GM18520 (cell line): Measurements from ENCODE around the gene CCND3.

Experiments
- ATAC-seq: cut with Tn5 transposase; IDR thresholded peaks from one replicate; pipeline ENCODE4 v1.9.1; 2021; ENCODE audit not compliant: unreplicated experiment

The CCND3 gene

DNA sequence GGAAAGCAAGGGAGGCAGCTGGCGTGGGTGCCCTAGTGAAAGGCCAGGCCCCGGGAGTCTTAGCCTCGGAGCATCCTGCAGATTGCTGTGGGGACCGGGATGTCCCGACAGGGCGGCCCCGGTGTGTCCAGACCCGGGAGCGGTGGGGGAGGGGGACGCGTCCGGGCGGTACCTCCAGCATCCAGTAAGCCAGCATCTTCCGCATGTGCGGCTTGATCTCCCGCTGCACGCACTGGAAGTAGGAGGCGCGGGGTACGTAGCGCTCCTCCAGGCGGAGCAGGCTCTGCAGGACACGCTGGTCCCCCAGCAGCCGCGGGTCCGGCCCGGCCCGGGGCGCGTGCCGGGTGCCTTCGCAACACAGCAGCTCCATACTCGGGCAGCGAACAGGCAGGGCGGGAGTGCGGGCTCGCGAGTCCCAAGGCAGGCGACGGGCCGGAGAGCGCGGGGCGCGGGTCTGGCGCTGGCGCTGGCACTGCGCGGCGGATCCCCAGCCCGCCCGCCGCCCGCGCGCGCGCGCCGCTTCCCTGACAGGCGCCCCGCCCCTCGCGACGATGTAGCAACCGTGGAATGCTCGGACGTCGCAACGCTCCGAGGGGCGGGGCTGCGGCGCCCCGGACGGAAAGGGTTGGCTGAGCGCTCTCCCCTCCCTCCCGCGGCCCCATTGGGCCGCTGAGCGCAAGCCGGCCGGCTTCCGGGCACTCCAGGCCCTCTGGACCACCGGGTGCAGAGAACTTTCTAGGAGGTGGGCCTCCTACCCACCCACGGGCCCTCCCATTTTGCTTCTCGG is at the start of gene CCND3:
Gene CCND3 (minus strand): TSS at position 529 of the 787 bp plus-strand sequence. CDS start 159 bp downstream, at position 370.
- ATAC-seq, result peak; percentile 82

DNA sequence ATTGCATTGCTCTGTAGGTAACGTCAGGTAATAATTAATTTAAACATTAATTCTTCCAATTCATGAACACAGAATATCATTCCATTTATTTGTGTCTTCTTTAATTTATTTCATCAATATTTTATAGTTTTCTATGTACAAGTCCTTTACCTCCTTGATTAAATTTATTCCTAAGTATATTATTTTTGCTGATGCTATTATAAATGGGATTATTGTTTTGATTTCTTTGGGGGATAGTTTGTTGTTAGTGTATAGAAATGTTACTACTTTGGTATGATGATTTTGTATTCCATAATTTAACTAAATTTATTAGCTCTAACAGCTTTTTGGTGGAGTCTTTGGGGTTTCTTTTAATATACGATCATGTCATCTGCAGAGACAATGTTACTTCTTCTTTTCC is 44.7 kb upstream of the CCND3 start:
- ATAC-seq, result no peak

DNA sequence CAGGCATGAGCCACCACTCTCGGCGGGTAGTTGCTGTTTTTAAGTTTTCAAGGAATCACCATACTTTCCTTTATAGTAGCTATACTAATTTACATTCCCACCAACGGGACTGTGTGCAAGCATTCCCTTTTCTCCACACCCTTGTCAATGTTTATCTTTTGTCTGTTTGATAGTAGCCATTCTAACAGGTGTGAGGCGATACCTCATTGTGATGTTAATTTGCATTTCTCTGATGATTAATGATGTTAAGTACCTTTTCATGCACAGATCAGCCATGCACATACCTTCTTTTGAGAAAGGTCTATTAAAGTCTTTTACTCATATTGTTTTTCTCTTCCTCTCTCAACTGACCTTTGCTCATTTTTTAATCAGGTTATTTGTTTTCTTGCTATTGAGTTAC is 43.0 kb upstream of the CCND3 start:
- no peak for ATAC-seq

DNA sequence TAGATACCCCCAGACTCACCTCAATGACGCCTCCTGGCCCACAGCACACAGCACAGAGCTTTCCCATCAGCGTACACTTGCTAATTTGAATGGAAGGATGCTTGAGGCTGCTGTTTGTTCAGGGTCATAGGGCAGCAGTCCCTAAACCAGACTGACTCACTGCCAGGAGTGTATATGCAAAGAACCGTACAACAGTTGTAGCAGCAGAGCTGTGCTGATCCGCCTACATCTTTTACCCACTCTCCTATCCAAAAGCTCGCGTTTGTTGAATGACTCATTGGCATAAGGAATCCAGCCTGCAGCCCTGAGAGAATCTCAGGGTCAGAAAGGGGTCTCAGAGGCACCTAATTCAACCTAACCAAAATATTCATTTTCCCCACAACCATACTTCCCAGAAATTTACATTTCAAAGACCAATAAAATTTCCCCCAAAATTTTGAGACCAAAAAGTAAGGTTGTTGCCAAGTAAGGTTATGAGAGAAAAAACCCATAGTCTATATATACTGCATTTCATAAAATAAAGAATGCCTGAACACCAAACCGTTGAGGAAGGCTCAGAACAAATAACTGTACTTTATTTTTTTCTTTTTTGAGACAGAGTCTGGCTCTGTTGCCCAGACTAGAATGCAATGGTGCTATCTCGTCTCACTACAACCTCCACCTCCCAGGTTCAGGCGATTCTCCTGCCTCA is 35.3 kb upstream of the CCND3 start:
- ATAC-seq, result no peak

DNA sequence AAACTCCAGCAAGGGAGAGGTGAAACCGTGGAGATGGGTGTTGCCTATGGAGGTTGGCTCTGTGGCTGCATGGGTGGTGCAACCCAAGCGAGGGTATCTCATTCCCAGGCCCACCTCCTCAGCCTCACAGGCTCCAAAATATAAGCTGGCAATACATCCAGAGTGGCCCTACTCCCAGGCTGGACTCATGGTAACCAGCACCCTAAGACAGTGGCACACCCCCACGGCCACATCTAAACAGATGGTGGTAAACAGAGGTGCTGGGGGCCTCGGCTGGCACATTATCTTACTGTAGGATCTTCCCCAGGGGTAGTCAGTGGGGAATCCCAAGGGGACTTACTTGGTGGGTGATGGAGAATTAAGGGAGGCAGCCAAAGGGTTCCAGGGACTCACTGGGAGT is 33.7 kb upstream of the CCND3 start:
- no peak for ATAC-seq

DNA sequence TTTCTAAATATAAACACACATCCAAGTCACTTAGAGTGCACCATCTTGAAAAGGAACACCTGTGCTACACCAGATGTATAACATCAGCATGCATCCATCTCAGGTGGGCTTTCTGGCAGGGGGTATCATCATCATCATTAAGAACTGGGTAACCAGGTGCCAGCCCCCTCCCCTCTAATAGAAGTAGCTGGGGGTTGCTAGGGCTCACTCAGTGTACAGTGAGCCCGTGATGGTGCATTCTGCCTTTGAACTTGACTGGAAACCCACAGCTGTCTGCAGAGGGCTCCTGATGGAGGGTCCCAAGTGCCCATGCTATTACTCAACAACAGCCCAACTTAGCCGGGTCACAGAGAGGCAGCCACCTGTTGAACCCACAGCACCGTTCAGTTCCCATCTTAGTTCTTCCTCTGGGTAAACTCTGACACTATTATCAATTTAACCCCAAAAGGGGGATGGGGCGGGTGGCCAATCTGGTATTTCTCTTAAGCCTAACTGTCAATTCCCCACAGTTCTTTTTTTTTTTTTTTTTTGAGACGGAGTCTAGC is 32.7 kb upstream of the CCND3 start:
- no peak for ATAC-seq

DNA sequence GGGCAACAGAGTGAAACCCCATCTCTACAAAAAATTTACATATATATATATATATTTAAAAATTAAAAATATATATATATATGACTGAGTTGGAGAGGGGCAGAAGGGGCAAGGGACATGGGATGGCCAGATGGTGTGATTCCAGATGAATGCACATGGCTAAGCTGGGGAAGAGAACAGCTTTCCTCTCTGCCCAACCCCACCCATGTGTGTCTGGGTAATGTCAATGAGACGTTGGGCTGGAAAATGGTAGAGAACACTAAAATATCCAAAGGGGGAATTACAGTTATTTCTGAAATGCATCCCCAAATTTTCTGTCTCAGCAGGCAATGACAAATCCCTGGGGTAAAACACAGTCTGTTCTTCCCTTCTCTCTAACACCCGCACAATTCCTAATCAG is 31.2 kb upstream of the CCND3 start:
- no peak for ATAC-seq

DNA sequence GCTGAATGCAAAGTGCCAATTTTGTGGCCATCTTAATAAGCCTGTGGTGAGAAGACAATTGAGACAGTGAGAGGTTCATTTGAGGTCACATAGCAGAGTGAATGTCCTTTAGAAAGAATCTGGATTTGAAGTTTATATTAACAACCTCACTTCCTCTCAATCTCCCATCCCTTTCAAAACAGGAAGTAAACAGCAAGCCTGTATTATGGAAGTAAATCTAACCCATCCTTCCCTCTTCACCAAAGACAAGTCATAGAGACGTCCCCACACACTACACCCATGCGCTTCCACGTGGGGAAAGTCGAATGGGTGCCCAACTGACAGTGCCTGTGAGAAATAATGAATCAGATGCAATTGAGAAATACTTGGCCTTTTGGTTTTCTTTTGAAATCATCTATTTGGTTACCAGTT is 28.8 kb upstream of the CCND3 start:
- ATAC-seq, result no peak

DNA sequence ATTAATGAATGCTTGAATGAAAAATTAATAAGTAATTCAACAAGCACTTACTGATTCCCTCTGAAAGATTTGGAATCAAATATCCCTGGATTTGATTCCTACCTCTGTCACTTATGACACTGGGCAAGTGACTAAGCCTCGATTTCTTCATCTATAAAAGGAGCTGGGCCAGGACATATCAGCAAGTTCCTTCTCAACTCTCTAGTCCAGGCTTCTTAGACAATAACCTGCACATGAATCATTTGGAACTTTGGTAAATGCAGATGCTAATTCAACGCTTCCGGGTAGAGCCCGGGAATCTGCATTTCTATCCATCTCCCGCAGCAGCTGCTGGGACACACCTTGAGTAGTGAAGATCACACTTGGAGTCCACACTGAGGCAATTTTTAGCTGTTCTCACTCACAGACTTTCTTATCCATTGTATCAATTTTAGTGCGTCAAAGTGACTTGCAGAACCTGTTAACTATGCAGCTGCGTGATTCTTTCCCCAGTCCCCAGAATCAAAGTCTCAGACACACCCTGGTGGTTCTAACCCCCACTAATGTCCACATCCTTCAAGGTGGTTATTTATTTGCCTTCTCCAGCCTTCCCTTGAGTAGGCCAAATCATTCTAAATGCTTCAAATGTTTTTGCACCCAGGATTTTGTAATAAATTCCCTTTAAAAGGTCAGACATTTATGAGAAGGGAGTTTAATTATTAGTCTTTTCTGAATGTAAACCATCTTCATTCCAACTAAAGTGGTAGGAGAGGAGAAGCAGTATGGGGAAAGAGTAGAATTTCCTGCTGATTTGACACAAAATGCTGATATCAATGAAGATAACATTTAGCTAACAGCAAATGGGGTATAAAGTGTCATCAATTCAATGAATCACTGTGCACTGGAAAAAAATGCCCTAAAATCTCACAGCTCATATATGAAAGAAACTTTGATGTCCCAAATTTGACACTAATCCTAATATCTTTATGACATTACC is 26.0 kb upstream of the CCND3 start:
- no peak for ATAC-seq

DNA sequence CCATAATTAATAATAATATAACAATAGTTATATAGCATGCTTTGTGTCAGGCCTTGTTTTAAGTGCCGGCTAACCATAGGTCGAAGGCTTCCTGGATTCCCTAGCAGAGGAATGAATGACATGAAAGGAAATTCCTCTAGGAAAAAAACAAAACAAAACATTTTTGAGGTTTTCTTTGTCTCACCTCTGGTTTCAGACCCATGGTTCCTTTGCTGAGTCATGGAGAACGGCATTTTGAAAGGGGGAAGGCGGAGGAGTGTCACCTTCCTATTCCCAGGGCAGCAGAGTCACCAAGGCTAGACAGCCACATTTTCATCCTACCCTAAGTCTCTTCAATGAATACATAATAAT is 25.3 kb upstream of the CCND3 start:
- no peak for ATAC-seq

DNA sequence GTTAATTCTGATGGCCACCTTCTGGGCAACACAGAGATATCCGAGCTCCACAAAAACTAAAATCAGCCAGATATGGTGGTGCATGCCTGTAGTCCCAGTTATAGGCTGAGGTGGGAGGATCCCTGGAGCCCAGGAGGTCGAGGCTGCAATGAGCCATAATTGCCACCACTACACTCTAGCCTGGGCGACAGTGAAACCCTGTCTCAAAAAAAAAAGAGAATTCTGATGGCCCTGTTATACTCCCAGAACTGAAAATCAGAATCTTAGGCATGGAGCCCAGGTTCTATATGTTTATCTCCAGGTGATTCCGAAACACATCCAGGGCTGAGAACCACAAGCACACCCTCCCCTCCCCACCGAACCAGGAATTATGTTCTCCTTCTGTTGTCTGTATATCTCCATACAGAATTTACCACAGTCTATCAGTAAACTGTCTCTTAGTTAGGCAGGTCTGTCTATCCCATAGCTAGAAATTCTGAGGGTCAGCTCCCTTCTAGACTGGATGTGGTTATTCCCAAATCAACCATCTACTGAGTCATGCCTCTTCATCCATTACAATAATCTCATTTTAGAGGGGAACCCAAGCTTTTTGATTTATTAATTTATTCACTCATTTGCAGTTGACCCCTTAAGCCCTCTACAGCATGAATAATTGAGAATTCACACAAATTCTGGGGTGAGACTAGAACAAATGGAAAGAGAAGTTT is 24.8 kb upstream of the CCND3 start:
- no peak for ATAC-seq

DNA sequence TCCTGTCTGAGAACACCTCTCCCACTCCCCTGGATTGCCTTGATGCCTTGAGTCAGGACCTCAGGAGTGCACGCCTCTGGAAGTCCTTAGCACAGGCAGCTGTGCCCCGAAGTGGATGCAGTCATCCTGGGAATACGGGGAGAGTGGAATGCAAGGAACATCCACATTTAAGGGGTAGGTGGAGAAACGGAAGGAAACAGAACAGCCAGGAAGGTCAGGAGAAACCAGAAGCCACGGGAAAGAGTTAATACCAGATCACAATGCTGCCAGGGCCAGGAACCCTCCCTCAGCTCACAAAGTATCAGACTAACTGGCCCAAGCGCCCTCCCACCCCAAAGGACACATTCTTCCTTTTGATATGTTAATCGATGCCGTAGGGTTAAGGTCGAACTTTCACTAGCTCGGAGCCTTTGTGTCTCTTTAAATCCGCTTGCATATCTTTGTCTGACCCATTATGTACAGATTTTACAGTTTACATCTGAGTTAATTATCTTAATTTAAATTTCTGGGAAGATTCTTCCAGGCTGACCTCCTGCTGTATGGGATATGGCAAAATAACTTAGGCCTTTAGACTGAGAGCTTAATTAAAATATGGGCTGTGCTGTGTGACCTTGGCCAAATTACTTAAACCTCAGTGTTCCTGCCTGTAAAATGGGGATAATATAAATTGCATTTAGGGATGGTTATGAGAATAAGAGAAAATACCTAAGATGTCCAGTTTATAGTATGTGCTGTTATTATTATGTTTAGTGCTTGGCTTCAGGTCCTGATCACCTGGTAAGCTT is 24.0 kb upstream of the CCND3 start:
- ATAC-seq, result no peak

DNA sequence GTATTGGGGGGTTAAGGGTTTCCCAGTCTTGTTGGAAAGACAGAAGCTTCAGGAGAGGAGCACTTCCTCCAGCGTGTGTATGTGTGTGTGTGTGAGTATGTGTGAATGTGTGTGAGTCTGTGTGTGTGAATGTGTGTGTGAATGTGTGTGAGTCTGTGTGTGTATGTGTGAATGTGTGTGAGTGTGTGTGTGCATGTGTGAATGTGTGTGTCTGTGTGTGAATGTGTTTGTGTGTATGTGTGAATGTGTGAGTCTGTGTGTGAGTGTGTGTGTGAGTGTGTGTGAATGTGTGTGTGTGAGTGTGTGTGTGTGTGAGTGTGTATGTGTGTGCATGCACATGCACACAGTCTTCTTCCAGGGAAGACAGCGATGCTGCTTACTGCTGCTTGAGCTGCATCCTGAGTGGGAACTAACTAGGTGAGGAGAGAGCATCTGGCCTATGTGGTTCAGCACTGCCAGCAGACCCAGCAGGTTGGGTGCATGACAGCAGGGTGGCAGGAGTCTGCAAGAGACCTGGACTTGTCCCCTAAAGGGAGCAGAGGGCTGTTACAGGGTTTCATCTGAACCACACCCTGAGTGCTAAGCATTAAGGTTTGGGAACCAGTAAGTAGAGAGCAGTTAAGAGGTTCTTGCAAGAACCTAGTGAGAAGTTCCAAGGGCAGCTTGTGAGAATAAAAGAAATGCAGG is 22.7 kb upstream of the CCND3 start:
- no peak for ATAC-seq

DNA sequence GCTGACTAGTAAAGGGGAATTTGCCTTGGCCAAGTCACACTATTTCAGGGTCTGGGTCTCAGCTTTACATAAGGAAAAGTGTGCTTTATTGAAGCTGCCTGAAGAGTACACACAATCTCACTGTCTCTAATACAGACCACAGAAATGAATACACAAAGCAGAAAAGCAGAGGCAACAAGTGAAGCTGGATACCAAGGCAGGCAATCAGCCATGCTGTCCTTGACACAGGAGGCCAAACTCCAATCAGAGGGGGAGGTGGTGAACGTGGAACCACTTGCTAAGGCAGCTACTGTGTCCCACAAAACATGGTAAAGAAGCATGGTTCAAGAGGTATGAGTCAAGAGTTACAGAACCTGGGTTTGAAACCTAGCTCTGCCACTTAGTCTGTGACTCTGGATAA is 21.8 kb upstream of the CCND3 start:
- ATAC-seq, result no peak

DNA sequence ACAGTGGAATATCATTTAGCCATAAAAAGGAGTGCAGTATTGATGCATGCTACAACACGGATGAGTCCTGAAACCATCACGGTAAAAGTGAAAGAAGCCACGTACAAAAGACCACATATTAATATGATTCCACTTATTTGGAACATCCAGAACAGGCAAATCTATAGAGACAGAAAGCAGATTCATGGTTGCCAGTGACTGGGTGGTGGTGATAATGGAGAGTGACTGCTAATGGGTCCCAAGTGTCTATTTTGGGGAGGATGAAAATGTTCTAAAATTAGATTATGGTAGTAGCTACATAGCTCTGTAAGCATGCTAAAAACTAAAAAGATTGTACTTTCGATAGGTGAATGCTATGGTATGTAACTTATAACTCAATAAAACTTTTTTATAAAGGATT is 18.4 kb upstream of the CCND3 start:
- ATAC-seq, result no peak

DNA sequence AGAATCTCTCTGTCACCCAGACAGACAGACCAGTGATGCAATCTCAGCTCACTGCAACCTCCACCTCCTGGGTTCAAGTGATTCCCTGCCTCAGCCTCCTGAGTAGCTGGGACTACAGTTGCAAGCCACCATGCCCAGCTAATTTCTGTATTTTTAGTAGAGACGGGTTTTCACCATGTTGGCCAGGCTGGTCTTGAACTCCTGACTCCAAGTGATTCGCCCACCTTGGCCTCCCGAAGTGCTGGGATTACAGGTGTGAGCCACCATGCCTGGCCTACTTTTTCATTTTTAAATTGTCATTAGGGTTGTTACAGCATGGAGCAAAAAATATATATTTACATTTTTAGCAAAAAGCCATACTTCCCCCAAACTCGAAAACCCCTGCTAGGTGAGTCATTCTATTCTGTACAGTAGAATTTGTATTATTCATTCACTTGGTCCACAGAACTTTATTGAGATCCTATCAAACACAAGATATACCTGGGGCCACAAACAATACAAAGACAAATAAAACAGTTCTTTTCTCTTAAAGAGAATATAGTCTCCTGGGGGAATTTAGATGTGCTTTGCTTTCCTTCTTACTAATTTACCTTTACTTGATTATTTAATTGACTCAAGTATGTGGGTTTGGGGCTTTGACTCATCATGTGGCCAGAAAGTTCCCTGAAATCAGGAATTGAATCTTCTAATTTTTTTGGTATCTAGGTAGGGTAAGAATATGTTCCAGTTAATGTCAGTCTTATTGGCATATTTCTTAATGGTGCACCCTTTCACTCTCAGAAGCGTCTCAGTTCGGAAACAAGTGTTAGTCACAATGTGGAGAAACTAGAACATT is 16.6 kb upstream of the CCND3 start:
- no peak for ATAC-seq

DNA sequence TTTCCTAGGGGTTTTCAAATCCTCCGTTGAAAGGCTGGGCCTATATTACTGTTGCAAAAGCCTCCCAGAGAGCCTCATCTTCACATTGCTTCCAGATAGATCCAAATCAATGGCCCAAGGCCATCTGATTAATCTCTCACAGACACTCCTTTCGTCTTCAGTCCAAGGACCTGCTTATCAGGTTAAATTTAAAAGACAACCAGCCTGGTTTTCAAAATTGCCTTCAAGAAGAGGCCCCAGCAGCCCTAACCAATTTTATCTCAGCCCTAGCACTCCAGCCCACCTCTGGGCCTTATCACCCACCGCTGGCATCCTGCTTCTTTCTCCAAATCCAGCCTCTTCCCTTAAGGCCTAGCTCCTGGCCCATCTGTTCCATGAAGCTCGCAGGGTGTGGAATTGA is 15.5 kb upstream of the CCND3 start:
- no peak for ATAC-seq

DNA sequence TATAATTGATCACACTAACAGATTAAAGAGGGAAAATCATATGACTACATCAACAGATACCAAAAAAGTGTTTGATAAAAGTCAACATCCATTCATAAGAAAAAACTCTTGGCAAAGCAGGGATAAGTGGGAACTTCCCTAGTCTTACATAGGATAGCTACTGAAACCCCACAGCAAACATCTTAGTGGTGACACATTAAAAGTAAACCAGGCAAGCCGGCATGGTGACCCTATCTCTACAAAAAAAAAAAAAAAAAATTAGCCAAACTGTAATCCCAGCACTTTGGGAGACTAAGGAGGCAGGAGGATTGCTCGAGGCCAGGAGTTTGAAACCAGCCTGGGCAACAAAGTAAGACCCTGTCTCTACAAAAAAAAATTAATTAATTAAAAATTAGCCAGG is 13.8 kb upstream of the CCND3 start:
- no peak for ATAC-seq
